ENCODE data around the gene MRGPRX2. TPM values are rescaled to one million over a fixed set of nuclear protein-coding genes. Genes with fewer than 3 reads are reported as not detected.

The MRGPRX2 gene
- polyA plus RNA-seq, 1 of the 3 experiments (the other 2 are of a cell fraction): not detected

DNA sequence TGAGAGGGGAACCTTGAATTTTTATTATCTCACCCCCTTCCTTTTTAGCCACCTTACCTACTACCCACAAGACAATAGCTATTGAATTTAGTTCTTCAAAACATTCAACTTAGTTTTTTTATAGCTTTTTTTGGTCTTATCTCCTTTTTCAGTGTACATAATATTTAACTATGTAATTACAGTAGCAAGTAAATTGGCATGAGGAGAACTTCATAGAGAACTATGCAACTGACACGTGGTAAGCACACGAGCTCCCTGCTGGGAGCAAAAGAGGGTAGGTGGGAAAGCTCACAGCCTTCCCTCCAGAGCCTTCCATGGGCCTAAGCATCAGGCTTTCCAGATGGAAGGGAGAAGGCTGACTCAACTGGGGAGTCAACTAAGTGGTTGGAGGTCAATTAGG is 34.3 kb upstream of the MRGPRX2 start:
- no peaks in the 10 kb centered on the region for H3K79me2 ChIP-seq (ENCODE audit: insufficient read depth)
- 9% methylated on average over 2 of the region's 2 CpGs for WGBS (ENCODE audit: low lambda C conversion rate)
- H3K9me3 ChIP-seq: no peaks in the 10 kb centered on the region
- H3K9me2 ChIP-seq: no peaks in the 10 kb centered on the region
- no peak for DNase-seq
- ChIA-PET POLR2A (no interaction called here), CTCF (interaction anchor here (0.9 kb wide), 1 partner anchor 17 kb away, joined by 3 read pairs; no protein-coding TSS in a partner anchor)
- no peaks in the 10 kb centered on the region for H3K36me3 ChIP-seq (replicated peaks in 1 of 2; ENCODE audit: control insufficient read depth in 1 of 2, insufficient read depth in 2 of 2, low read length in 1 of 2)
- H3K9ac ChIP-seq: no peak overlapping the region
- H3K4me2 ChIP-seq: no peak overlapping the region
- no peaks in the 10 kb centered on the region for H4K20me1 ChIP-seq (ENCODE audit: insufficient read depth)
- H3K4me1 ChIP-seq (ENCODE audit: control insufficient read depth in 1 of 2, insufficient read depth in 2 of 2, low read depth in 1 of 2, low read length in 1 of 2): no peaks in the 10 kb centered on the region
- H3K4me3 ChIP-seq (ENCODE audit: low read depth in 2 of 2, low read length in 1 of 2): no peak overlapping the region
- no peak overlapping the region for H3K27ac ChIP-seq (ENCODE audit: low read depth in 2 of 2, low read length in 1 of 2)
- H2AFZ ChIP-seq (ENCODE audit: low read depth): no peak overlapping the region
- H3F3A ChIP-seq (replicated peaks; ENCODE audit: insufficient read depth): no peaks in the 10 kb centered on the region
- TF ChIP-seq RAD21 (IDR thresholded peaks at IDR 0.05; ENCODE audit: low read length): no peak
- no peak for TF ChIP-seq RXRA (IDR thresholded peaks at IDR 0.05; ENCODE audit: borderline replicate concordance, low read depth)
- TF ChIP-seq CHD2 (IDR thresholded peaks at IDR 0.05; ENCODE audit: low read length, partially characterized antibody): no peak
- no peak for TF ChIP-seq ELF1 (IDR thresholded peaks at IDR 0.05)
- TF ChIP-seq, protein P1, sequence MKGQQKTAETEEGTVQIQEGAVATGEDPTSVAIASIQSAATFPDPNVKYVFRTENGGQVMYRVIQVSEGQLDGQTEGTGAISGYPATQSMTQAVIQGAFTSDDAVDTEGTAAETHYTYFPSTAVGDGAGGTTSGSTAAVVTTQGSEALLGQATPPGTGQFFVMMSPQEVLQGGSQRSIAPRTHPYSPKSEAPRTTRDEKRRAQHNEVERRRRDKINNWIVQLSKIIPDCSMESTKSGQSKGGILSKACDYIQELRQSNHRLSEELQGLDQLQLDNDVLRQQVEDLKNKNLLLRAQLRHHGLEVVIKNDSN (IDR thresholded peaks at IDR 0.05; ENCODE audit: borderline replicate concordance, low read depth): no peak
- no peak for TF ChIP-seq EZH2phosphoT487 (IDR thresholded peaks at IDR 0.05; ENCODE audit: borderline replicate concordance, low read depth)
- no peak for TF ChIP-seq TEAD4 (IDR thresholded peaks at IDR 0.05; ENCODE audit: borderline replicate concordance, insufficient read depth)
- H3K27me3 ChIP-seq (ENCODE audit: insufficient read depth): peaks cover 6% of the 10 kb centered on the region; the same call in 1 of the 2 replicates

DNA sequence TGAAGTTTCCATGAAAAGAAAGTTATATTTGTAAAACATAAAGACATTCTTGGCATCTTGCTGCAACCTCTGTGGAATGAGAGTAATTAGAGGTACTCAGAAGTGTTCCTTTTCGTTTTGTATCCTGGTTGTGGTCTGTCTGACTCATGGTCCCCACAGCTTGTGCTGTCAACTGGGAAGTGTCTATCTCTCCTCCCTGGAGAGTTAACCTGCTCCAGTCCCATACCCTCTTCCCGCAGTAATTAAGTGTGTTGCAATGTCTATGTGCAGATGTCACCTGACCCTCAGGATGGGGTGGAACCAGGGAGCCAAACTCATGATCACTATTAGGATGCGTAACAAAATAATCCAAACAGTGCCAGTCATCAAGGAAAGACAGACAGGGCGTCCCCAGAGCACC is 33.5 kb upstream of the MRGPRX2 start:
- Histone ChIP-seq H3K79me2 (ENCODE audit: insufficient read depth) (no peaks in the 10 kb centered on the region), H3K4me1 (ENCODE audit: control insufficient read depth in 1 of 2, insufficient read depth in 2 of 2, low read depth in 1 of 2, low read length in 1 of 2) (no peaks in the 10 kb centered on the region), H2AFZ (ENCODE audit: low read depth) (no peak overlapping the region), H3K4me2 (no peak overlapping the region), H3K9ac (no peak overlapping the region), H3K9me3 (no peaks in the 10 kb centered on the region), H3K27ac (ENCODE audit: low read depth in 2 of 2, low read length in 1 of 2) (no peak overlapping the region), H3K4me3 (ENCODE audit: low read depth in 2 of 2, low read length in 1 of 2) (no peak overlapping the region), H3K36me3 (replicated peaks in 1 of 2; ENCODE audit: control insufficient read depth in 1 of 2, insufficient read depth in 2 of 2, low read length in 1 of 2) (no peaks in the 10 kb centered on the region), H3K9me2 (no peaks in the 10 kb centered on the region), H3F3A (replicated peaks; ENCODE audit: insufficient read depth) (no peaks in the 10 kb centered on the region), H4K20me1 (ENCODE audit: insufficient read depth) (no peaks in the 10 kb centered on the region), H3K27me3 (ENCODE audit: insufficient read depth) (peaks cover 6% of the 10 kb centered on the region; the same call in 1 of the 2 replicates)
- POLR2A ChIA-PET: no interaction called here
- WGBS (ENCODE audit: low lambda C conversion rate): 28% methylated on average over 4 of the region's 4 CpGs
- CTCF ChIA-PET: interaction anchor here (1.5 kb wide), 1 partner anchor 18 kb away, joined by 5 read pairs; no protein-coding TSS in a partner anchor
- TF ChIP-seq EZH2phosphoT487 (IDR thresholded peaks at IDR 0.05; ENCODE audit: borderline replicate concordance, low read depth) (no peak), RFX5 (IDR thresholded peaks at IDR 0.05; ENCODE audit: low read length) (no peak), SMC3 (IDR thresholded peaks at IDR 0.05; ENCODE audit: low read depth, low read length) (no peak)
- TF ChIP-seq, protein P2, sequence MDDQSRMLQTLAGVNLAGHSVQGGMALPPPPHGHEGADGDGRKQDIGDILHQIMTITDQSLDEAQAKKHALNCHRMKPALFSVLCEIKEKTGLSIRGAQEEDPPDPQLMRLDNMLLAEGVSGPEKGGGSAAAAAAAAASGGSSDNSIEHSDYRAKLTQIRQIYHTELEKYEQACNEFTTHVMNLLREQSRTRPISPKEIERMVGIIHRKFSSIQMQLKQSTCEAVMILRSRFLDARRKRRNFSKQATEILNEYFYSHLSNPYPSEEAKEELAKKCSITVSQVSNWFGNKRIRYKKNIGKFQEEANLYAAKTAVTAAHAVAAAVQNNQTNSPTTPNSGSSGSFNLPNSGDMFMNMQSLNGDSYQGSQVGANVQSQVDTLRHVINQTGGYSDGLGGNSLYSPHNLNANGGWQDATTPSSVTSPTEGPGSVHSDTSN (IDR thresholded peaks at IDR 0.05): no peak
- TF ChIP-seq, protein P3, sequence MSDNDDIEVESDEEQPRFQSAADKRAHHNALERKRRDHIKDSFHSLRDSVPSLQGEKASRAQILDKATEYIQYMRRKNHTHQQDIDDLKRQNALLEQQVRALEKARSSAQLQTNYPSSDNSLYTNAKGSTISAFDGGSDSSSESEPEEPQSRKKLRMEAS (IDR thresholded peaks at IDR 0.05; ENCODE audit: low read depth): no peak
- TF ChIP-seq, protein P4, sequence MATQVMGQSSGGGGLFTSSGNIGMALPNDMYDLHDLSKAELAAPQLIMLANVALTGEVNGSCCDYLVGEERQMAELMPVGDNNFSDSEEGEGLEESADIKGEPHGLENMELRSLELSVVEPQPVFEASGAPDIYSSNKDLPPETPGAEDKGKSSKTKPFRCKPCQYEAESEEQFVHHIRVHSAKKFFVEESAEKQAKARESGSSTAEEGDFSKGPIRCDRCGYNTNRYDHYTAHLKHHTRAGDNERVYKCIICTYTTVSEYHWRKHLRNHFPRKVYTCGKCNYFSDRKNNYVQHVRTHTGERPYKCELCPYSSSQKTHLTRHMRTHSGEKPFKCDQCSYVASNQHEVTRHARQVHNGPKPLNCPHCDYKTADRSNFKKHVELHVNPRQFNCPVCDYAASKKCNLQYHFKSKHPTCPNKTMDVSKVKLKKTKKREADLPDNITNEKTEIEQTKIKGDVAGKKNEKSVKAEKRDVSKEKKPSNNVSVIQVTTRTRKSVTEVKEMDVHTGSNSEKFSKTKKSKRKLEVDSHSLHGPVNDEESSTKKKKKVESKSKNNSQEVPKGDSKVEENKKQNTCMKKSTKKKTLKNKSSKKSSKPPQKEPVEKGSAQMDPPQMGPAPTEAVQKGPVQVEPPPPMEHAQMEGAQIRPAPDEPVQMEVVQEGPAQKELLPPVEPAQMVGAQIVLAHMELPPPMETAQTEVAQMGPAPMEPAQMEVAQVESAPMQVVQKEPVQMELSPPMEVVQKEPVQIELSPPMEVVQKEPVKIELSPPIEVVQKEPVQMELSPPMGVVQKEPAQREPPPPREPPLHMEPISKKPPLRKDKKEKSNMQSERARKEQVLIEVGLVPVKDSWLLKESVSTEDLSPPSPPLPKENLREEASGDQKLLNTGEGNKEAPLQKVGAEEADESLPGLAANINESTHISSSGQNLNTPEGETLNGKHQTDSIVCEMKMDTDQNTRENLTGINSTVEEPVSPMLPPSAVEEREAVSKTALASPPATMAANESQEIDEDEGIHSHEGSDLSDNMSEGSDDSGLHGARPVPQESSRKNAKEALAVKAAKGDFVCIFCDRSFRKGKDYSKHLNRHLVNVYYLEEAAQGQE (IDR thresholded peaks at IDR 0.05; ENCODE audit: low read depth, low read length): no peak
- TF ChIP-seq, protein P5, sequence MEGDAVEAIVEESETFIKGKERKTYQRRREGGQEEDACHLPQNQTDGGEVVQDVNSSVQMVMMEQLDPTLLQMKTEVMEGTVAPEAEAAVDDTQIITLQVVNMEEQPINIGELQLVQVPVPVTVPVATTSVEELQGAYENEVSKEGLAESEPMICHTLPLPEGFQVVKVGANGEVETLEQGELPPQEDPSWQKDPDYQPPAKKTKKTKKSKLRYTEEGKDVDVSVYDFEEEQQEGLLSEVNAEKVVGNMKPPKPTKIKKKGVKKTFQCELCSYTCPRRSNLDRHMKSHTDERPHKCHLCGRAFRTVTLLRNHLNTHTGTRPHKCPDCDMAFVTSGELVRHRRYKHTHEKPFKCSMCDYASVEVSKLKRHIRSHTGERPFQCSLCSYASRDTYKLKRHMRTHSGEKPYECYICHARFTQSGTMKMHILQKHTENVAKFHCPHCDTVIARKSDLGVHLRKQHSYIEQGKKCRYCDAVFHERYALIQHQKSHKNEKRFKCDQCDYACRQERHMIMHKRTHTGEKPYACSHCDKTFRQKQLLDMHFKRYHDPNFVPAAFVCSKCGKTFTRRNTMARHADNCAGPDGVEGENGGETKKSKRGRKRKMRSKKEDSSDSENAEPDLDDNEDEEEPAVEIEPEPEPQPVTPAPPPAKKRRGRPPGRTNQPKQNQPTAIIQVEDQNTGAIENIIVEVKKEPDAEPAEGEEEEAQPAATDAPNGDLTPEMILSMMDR (IDR thresholded peaks at IDR 0.05): no peak
- DNase-seq: no peak

Data from SK-N-SH (cell line).